Measurements from ENCODE around the gene LRRC8C.
"Not testable (repeated sequence)": the region's sequence is repeated elsewhere in the genome, so short reads cannot be mapped to it uniquely, and the experiment has no call there.

LRRC8C gene

GRCh38 chr1:89610457-89611011, 22.4 kb upstream of the LRRC8C start:
- no peaks in the 10 kb centered on the region for H3K27me3 Mint-ChIP-seq
- DNase-seq (ENCODE audit: low spot score in 2 of 2) (peak; percentile 48 to 63), ATAC-seq (replicated peaks; ENCODE audit: extremely low read depth, poor library complexity, severe bottlenecking) (peak; percentile 41)
- peaks cover 21% of the 10 kb centered on the region for H3K36me3 Mint-ChIP-seq (ENCODE audit: insufficient read depth)
- peak overlapping the region; percentile 98 for H3K27ac Mint-ChIP-seq (ENCODE audit: low read depth)
- peak overlapping the region; percentile 85 for H3K4me3 Mint-ChIP-seq
- H3K4me1 Mint-ChIP-seq, result peaks cover 78% of the 10 kb centered on the region
- H3K9me3 Mint-ChIP-seq, result no peaks in the 10 kb centered on the region

- peaks cover 74% of the 10 kb centered on the region for H3K4me1 Mint-ChIP-seq
- no peaks in the 10 kb centered on the region for H3K9me3 Mint-ChIP-seq
- H3K27me3 Mint-ChIP-seq, result no peaks in the 10 kb centered on the region
- DNase-seq (ENCODE audit: low spot score in 2 of 2) (no peak), ATAC-seq (replicated peaks; ENCODE audit: extremely low read depth, poor library complexity, severe bottlenecking) (no peak)
- H3K27ac Mint-ChIP-seq (ENCODE audit: low read depth), result peak overlapping the region; percentile 98
- peaks cover 21% of the 10 kb centered on the region for H3K36me3 Mint-ChIP-seq (ENCODE audit: insufficient read depth)
- peak overlapping the region; percentile 85 for H3K4me3 Mint-ChIP-seq
Measured at GRCh38 chr1:89611721-89612120, 21.2 kb upstream of the LRRC8C start.

GRCh38 chr1:89613928-89614327, 19.0 kb upstream of the LRRC8C start:
- no peak for ATAC-seq (replicated peaks; ENCODE audit: extremely low read depth, poor library complexity, severe bottlenecking)
- Mint-ChIP-seq H3K4me1 (peaks cover 57% of the 10 kb centered on the region), H3K27ac (ENCODE audit: low read depth) (no peak overlapping the region), H3K9me3 (no peaks in the 10 kb centered on the region), H3K4me3 (no peak overlapping the region), H3K27me3 (no peaks in the 10 kb centered on the region), H3K36me3 (ENCODE audit: insufficient read depth) (peaks cover 9% of the 10 kb centered on the region)
- DNase-seq (ENCODE audit: low spot score in 2 of 2), result no peak

- Mint-ChIP-seq H3K36me3 (ENCODE audit: insufficient read depth) (peaks cover under 1% of the 10 kb centered on the region), H3K27ac (ENCODE audit: low read depth) (no peak overlapping the region), H3K9me3 (no peaks in the 10 kb centered on the region), H3K4me1 (peaks cover 38% of the 10 kb centered on the region), H3K27me3 (no peaks in the 10 kb centered on the region), H3K4me3 (no peak overlapping the region)
- ATAC-seq (replicated peaks; ENCODE audit: extremely low read depth, poor library complexity, severe bottlenecking), result peak; percentile 24
- DNase-seq (ENCODE audit: low spot score in 2 of 2), result no peak
Measured at GRCh38 chr1:89615676-89616598, 17.0 kb upstream of the LRRC8C start.

GRCh38 chr1:89616844-89617627, 15.9 kb upstream of the LRRC8C start:
- H3K27ac Mint-ChIP-seq (ENCODE audit: low read depth), result no peak overlapping the region
- DNase-seq (ENCODE audit: low spot score in 2 of 2), result no peak
- H3K4me3 Mint-ChIP-seq, result no peak overlapping the region
- no peak for ATAC-seq (replicated peaks; ENCODE audit: extremely low read depth, poor library complexity, severe bottlenecking)
- no peaks in the 10 kb centered on the region for H3K36me3 Mint-ChIP-seq (ENCODE audit: insufficient read depth)
- H3K4me1 Mint-ChIP-seq, result peaks cover 36% of the 10 kb centered on the region
- no peaks in the 10 kb centered on the region for H3K9me3 Mint-ChIP-seq
- H3K27me3 Mint-ChIP-seq, result no peaks in the 10 kb centered on the region

DNA sequence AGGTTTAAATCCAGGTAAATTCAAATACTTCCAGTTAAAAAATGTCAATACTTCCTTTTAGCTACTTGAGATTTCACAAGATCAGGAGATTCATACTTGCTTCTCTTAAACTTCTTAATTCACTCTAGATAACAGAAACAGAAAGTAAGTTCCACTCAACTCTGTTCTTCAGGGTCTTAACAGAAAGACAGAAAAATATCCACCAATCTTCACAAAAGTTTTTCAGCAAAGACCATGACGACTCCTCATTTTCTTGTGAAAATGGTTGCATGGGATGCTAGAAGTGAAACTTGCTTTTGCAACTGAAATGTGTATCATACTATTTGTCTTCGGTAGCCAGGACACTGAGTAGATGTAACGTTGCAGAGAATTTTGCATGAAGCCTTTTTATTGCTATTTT, 12.3 kb upstream of the LRRC8C start:
- no peaks in the 10 kb centered on the region for H3K27me3 Mint-ChIP-seq
- H3K27ac Mint-ChIP-seq (ENCODE audit: low read depth), result no peak overlapping the region
- H3K9me3 Mint-ChIP-seq, result no peaks in the 10 kb centered on the region
- no peak overlapping the region for H3K4me3 Mint-ChIP-seq
- H3K36me3 Mint-ChIP-seq (ENCODE audit: insufficient read depth), result peaks cover 4% of the 10 kb centered on the region
- peaks cover 16% of the 10 kb centered on the region for H3K4me1 Mint-ChIP-seq
- DNase-seq (ENCODE audit: low spot score in 2 of 2), result no peak
- ATAC-seq (replicated peaks; ENCODE audit: extremely low read depth, poor library complexity, severe bottlenecking), result no peak

GRCh38 chr1:89622895-89623294, 10.0 kb upstream of the LRRC8C start:
- Mint-ChIP-seq H3K4me1 (peaks cover 21% of the 10 kb centered on the region), H3K27ac (ENCODE audit: low read depth) (no peak overlapping the region)
- peak; percentile 44 for ATAC-seq (replicated peaks; ENCODE audit: extremely low read depth, poor library complexity, severe bottlenecking)

GRCh38 chr1:89624314-89624713, 8.6 kb upstream of the LRRC8C start:
- Mint-ChIP-seq H3K27ac (ENCODE audit: low read depth) (no peak overlapping the region), H3K36me3 (ENCODE audit: insufficient read depth) (peaks cover 9% of the 10 kb centered on the region), H3K4me3 (no peak overlapping the region), H3K9me3 (no peaks in the 10 kb centered on the region), H3K4me1 (peaks cover 28% of the 10 kb centered on the region), H3K27me3 (no peaks in the 10 kb centered on the region)
- ATAC-seq (replicated peaks; ENCODE audit: extremely low read depth, poor library complexity, severe bottlenecking) (no peak), DNase-seq (ENCODE audit: low spot score in 2 of 2) (no peak)

More at GRCh38 chr1:89622895-89623294, 10.0 kb upstream of the LRRC8C start:
- DNase-seq (ENCODE audit: low spot score in 2 of 2), result no peak
- Mint-ChIP-seq H3K4me3 (no peak overlapping the region), H3K36me3 (ENCODE audit: insufficient read depth) (peaks cover 9% of the 10 kb centered on the region), H3K27me3 (no peaks in the 10 kb centered on the region), H3K9me3 (no peaks in the 10 kb centered on the region)

DNA sequence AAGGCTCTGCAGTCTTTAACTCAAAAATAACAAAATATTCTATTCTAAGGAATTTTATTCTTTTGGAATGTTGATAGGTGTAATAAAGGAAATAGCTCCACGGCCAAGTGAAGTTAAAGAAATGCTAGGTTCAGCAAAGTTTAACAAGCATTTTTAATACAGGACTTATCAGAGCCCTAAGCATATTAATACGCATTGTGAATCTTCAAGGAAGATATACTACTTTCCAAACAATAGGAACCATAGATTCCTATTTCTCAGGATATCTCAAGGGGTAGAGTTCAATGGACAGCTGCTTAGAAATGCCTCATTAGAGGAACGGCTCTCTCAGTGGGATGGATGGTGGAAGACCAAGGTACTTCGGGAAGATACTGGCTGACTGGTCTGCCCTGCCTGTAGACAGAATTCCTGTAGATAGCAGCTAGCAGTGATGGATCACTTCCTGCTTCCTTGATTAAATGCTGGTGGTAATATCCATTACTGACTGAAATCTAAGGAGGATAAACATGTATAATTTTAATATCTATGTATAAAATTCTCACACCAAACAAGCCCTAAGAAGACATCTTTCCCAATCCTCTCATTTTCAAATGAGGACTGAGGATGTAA, 8.1 kb upstream of the LRRC8C start:
- DNase-seq (ENCODE audit: low spot score in 2 of 2), result no peak

GRCh38 chr1:89627596-89627962, 5.3 kb upstream of the LRRC8C start:
- ATAC-seq (replicated peaks; ENCODE audit: extremely low read depth, poor library complexity, severe bottlenecking) (no peak), DNase-seq (ENCODE audit: low spot score in 2 of 2) (no peak)
- no peak overlapping the region for H3K27ac Mint-ChIP-seq (ENCODE audit: low read depth)
- peaks cover 24% of the 10 kb centered on the region for H3K36me3 Mint-ChIP-seq (ENCODE audit: insufficient read depth)
- peaks cover 56% of the 10 kb centered on the region for H3K4me1 Mint-ChIP-seq
- H3K9me3 Mint-ChIP-seq, result no peaks in the 10 kb centered on the region
- H3K4me3 Mint-ChIP-seq, result no peak overlapping the region
- H3K27me3 Mint-ChIP-seq, result no peaks in the 10 kb centered on the region

More for the DNA sequence above, 8.1 kb upstream of the LRRC8C start:
- no peak for ATAC-seq (replicated peaks; ENCODE audit: extremely low read depth, poor library complexity, severe bottlenecking)
- Mint-ChIP-seq H3K4me1 (peaks cover 33% of the 10 kb centered on the region), H3K27ac (ENCODE audit: low read depth) (no peak overlapping the region), H3K27me3 (no peaks in the 10 kb centered on the region), H3K9me3 (no peaks in the 10 kb centered on the region), H3K4me3 (no peak overlapping the region), H3K36me3 (ENCODE audit: insufficient read depth) (peaks cover 9% of the 10 kb centered on the region)

GRCh38 chr1:89629146-89629545, 3.8 kb upstream of the LRRC8C start:
- no peak for ATAC-seq (replicated peaks; ENCODE audit: extremely low read depth, poor library complexity, severe bottlenecking)
- Mint-ChIP-seq H3K27me3 (no peaks in the 10 kb centered on the region), H3K36me3 (ENCODE audit: insufficient read depth) (peaks cover 34% of the 10 kb centered on the region), H3K9me3 (no peaks in the 10 kb centered on the region), H3K27ac (ENCODE audit: low read depth) (peak overlapping the region; percentile 59), H3K4me1 (peaks cover 61% of the 10 kb centered on the region), H3K4me3 (peak overlapping the region; percentile 36)
- DNase-seq (ENCODE audit: low spot score in 2 of 2), result no peak

DNA sequence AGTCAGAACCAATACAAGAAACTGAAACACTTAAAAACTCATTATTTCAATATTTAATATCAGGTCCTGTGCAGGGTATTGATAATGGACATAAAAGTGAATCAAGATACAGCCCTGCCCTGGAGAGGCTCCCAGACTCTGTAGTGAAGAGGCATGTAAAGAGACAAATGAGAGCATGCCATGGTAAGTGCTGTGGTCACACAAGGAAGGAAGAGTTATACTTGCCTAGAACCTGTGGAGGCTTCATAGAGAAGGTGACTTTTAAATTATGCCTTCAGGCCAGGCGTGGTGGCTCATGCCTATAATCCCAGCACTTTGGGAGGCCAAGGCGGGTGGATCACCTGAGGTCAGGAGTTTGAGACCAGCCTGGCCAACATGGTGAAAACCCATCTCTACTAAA, 3.3 kb upstream of the LRRC8C start:
- H3K4me1 Mint-ChIP-seq, result peaks cover 65% of the 10 kb centered on the region
- H3K27ac Mint-ChIP-seq (ENCODE audit: low read depth), result peak overlapping the region; percentile 59
- DNase-seq (ENCODE audit: low spot score in 2 of 2); H3K4me3 Mint-ChIP-seq; H3K9me3 Mint-ChIP-seq; H3K27me3 Mint-ChIP-seq; ATAC-seq (replicated peaks; ENCODE audit: extremely low read depth, poor library complexity, severe bottlenecking): not testable (repeated sequence)
- H3K36me3 Mint-ChIP-seq (ENCODE audit: insufficient read depth), result peaks cover 37% of the 10 kb centered on the region
